ENCODE data around the gene GNA14.
"Not testable (repeated sequence)": the region's sequence is repeated elsewhere in the genome, so short reads cannot be mapped to it uniquely, and the experiment has no call there.

GNA14 gene

DNA sequence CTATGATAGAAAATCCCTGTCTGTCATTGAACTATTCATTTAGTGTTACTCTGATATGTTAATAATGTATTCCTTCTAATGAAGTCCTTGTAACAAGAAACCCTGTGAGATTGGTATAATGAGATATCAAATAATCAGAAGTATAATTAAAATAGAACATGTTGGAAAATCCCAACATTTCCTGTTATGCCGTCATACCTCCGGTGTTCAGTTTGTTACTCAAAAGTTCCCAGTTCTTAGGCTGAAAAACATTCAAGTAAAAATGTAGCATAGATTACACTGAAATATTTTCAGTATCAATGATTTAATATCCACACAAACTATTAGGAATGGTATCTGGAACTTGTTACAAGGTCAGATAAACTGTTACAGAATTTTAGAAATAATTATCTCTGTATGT lies 227.5 kb downstream of the GNA14 start:
- DNase-seq (ENCODE audit: low read depth, low spot score) = no peak
- ChIA-PET POLR2A (no interaction called here), CTCF (interaction anchor here (3.7 kb wide), 1 partner anchor 13 kb away, joined by 27 read pairs; no protein-coding TSS in a partner anchor)
- H3K4me3 ChIP-seq (ENCODE audit: low read depth, low read length) = no peak overlapping the region
- TF ChIP-seq, protein P1, sequence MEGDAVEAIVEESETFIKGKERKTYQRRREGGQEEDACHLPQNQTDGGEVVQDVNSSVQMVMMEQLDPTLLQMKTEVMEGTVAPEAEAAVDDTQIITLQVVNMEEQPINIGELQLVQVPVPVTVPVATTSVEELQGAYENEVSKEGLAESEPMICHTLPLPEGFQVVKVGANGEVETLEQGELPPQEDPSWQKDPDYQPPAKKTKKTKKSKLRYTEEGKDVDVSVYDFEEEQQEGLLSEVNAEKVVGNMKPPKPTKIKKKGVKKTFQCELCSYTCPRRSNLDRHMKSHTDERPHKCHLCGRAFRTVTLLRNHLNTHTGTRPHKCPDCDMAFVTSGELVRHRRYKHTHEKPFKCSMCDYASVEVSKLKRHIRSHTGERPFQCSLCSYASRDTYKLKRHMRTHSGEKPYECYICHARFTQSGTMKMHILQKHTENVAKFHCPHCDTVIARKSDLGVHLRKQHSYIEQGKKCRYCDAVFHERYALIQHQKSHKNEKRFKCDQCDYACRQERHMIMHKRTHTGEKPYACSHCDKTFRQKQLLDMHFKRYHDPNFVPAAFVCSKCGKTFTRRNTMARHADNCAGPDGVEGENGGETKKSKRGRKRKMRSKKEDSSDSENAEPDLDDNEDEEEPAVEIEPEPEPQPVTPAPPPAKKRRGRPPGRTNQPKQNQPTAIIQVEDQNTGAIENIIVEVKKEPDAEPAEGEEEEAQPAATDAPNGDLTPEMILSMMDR (IDR thresholded peaks at IDR 0.05; ENCODE audit: insufficient read depth, low read length, missing control alignments) = no peak

DNA sequence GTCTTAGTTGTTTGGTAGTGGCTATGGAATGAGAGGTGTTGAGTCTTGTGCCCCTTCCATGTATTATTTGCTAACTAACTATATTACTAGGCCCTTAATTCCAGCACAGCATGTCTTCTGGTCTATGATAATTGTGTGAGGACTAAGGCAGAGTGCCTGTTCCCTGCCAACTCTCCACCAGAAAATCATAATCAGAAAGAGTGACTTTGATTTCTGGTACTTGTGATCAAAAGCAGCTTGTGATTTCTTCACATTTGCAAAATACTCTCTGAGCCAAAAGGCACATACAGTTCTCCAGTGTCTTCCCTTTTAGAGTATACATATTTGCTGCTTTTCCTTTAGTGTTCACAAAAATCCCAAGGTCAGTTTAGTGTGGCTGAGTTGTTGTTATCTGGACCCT lies 229.9 kb downstream of the GNA14 start:
- POLR2A ChIA-PET = no interaction called here

DNA sequence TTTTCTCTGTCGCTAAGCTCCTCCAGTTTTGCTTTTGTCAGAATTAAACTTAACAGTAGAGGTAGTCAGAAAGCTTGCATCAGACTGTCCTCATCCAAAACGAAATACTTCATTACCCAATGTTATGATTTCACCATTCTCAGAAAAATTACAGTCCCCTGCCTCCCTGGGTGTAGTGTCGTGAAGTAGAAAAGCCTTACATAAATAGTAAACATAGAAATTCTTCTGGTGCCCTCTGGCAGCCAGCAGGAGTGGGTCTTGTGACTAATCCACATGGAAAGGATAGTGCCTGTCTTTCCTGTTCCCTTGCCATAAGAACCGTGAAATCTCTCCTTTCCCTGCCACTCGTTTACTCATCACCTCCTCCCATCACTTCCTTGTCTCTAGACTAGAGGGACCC lies 230.6 kb downstream of the GNA14 start:
- no peak overlapping the region for H3K4me3 ChIP-seq (ENCODE audit: low read depth, low read length)
- ChIA-PET CTCF (interaction anchor here (0.8 to 3.7 kb wide), 4 partner anchors 9 to 125 kb away, joined by 3 to 27 read pairs (median 12); no protein-coding TSS in a partner anchor), POLR2A (no interaction called here)
- DNase-seq (ENCODE audit: low read depth, low spot score) = no peak
- TF ChIP-seq, protein P1 (IDR thresholded peaks at IDR 0.05; ENCODE audit: insufficient read depth, low read length, missing control alignments) = no peak

More for the DNA sequence above, 229.9 kb downstream of the GNA14 start:
- H3K4me3 ChIP-seq (ENCODE audit: low read depth, low read length) = no peak overlapping the region
- TF ChIP-seq, protein P1 (IDR thresholded peaks at IDR 0.05; ENCODE audit: insufficient read depth, low read length, missing control alignments) = no peak
- no peak for DNase-seq (ENCODE audit: low read depth, low spot score)
- CTCF ChIA-PET = interaction anchor here (0.8 to 3.7 kb wide), 5 partner anchors 8 to 126 kb away, joined by 3 to 27 read pairs (median 9); no protein-coding TSS in a partner anchor

DNA sequence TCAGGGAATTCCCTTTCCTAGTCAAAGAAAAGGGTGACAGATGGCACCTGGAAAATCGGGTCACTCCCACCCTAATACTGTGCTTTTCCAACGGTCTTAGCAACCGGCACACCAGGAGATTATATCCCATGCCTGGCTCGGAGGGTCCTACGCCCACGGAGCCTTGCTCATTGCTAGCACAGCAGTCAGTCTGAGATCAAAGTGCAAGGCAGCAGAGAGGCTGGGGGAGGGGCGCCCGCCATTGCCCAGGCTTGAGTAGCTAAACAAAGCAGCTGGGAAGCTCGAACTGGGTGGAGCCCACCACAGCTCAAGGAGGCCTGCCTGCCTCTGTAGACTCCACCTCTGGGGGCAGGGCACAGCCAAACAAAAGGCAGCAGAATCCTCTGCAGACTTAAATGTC lies 239.6 kb downstream of the GNA14 start:
- POLR2A ChIA-PET; H3K4me3 ChIP-seq (ENCODE audit: low read depth, low read length); CTCF ChIA-PET; DNase-seq (ENCODE audit: low read depth, low spot score): not testable (repeated sequence)

DNA sequence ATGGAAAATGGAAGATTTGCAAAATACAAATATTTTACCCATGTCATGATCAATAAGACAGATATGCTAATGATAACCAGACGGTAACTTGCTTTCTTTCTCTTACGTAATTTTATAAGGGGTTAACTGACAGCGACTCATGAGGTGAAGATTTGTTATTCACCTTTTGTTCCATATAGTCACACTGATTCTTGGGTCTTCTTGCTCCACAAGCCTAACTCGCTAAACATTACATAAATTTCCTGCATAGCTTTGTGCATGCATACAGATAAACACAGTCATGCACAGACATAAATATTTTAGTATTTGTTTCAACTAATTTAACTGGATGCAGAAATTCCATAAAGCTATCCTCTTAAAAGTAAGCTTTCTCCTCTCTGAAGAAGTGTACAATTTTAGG lies 244.9 kb downstream of the GNA14 start:
- TF ChIP-seq, protein P1 (IDR thresholded peaks at IDR 0.05; ENCODE audit: insufficient read depth, low read length, missing control alignments) = no peak
- POLR2A ChIA-PET = no interaction called here
- DNase-seq (ENCODE audit: low read depth, low spot score) = no peak
- CTCF ChIA-PET = interaction anchor here (1.0 to 2.5 kb wide), 3 partner anchors 30 to 54 kb away, joined by 3 to 9 read pairs (median 6); no protein-coding TSS in a partner anchor
- H3K4me3 ChIP-seq (ENCODE audit: low read depth, low read length) = no peak overlapping the region

DNA sequence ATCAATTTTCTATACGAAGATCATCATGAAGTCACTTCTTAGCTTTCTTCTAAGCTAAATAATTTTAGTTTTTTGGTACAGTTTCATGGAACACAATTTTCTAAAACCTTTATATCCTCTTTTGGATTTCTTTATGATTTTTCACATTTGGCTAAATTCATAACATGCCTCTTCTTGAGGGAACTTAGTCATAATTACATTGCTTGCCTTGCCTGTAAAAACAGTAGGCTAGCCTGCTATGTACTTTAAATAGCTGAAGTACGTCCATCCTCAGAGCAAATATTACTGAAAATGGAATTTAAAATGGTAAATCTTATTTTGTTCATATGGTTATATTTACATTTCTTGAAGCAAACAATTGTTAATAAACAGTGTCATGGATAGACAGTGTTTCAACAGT lies 245.8 kb downstream of the GNA14 start:
- POLR2A ChIA-PET = no interaction called here
- H3K4me3 ChIP-seq (ENCODE audit: low read depth, low read length) = no peak overlapping the region
- CTCF ChIA-PET = interaction anchor here (1.0 kb wide), 1 partner anchor 31 kb away, joined by 3 read pairs; no protein-coding TSS in a partner anchor
- TF ChIP-seq, protein P1 (IDR thresholded peaks at IDR 0.05; ENCODE audit: insufficient read depth, low read length, missing control alignments) = no peak
- no peak for DNase-seq (ENCODE audit: low read depth, low spot score)

DNA sequence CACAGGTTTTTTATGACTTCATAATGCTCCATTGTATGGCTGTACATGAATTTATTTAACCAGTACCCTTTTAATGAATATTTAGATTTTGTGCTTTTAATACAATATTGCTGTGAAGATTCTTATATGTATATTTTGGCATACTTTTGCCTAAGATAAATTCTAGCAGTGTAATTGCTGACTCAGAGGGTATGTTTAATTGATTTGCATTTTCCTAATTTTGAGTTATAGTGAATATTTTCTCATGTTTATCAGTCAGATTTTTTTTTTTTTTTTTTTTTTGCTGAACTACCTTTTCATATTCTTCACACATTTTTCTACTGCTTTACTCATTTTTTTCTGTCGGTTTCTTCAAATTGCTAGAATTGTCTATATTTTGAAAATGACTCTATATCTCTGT lies 248.2 kb downstream of the GNA14 start:
- TF ChIP-seq, protein P1 (IDR thresholded peaks at IDR 0.05; ENCODE audit: insufficient read depth, low read length, missing control alignments) = no peak
- H3K4me3 ChIP-seq (ENCODE audit: low read depth, low read length) = no peak overlapping the region
- ChIA-PET CTCF (no interaction called here), POLR2A (no interaction called here)
- DNase-seq (ENCODE audit: low read depth, low spot score) = no peak

DNA sequence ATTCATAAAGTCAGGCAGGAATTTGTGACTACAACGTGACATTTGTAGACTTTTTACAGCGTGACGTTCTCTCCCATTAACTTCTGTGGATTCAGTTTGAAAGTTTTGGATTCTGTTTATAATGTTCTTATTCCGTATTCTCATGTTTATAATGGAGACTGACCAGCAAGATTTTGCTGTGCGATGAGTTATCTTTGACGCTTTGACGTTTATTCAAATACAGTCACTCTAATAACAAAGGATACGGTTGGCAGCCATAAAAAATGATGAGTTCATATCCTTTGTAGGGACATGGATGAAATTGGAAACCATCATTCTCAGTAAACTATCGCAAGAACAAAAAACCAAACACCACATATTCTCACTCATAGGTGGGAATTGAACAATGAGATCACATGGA lies 249.5 kb downstream of the GNA14 start:
- CTCF ChIA-PET = interaction anchor here (0.9 kb wide), 1 partner anchor 9 kb away, joined by 4 read pairs; no protein-coding TSS in a partner anchor
- H3K4me3 ChIP-seq (ENCODE audit: low read depth, low read length); DNase-seq (ENCODE audit: low read depth, low spot score); POLR2A ChIA-PET: not testable (repeated sequence)

Measured in AG04449 (cell line).